ENCODE data around the gene OBSCN.

Gene OBSCN

GRCh38 chr1:228362141-228362883 is 154.5 kb downstream of the OBSCN start:
- no peak for DNase-seq

DNA sequence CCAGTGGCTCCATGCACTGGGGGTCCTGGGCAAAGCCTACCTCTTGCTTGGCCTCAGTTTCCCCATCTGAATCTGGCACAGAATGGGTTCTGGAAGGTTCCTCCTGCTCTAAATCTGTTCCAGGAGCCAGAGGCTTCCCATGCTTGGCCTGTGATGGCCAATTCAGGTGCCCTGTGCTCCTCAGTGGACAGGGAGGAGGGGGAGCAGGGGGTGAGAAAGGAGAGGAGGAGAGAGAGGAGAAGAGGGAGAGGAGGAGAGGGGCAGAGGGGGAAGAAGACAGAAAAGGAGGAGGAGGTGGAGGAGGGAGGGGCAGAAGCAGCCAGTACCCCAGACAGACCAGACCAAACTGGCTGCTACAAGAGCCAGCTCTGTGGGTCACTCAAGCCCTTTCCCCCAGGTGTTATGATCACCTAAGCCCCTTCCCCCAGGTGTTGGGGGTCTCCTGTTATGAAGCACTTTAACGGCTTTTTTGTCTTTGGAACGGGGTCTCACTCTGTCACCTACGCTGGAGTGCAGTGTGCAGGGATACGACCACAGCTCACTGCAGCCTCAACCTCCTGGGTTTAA is 155.1 kb downstream of the OBSCN start:
- no peak for DNase-seq

DNA sequence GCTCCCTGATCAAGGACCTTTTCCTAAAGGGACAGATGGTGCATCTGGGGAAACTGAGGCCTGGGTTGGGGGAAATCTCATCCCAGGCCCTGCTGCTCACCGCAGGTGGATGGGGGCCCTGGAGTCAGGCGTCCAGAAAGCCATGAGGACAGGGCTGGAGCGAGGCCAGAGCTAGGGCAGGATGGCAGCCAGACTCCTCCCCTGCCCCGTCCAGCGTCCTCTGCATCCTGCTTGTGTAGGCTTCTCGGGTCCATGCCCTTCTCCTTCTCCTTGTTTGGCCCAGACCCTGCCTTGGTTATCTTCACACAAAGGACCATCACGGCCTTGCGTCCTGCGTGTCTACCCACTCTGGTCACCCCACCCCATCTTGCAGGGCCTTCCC is 155.8 kb downstream of the OBSCN start:
- DNase-seq: no peak

DNA sequence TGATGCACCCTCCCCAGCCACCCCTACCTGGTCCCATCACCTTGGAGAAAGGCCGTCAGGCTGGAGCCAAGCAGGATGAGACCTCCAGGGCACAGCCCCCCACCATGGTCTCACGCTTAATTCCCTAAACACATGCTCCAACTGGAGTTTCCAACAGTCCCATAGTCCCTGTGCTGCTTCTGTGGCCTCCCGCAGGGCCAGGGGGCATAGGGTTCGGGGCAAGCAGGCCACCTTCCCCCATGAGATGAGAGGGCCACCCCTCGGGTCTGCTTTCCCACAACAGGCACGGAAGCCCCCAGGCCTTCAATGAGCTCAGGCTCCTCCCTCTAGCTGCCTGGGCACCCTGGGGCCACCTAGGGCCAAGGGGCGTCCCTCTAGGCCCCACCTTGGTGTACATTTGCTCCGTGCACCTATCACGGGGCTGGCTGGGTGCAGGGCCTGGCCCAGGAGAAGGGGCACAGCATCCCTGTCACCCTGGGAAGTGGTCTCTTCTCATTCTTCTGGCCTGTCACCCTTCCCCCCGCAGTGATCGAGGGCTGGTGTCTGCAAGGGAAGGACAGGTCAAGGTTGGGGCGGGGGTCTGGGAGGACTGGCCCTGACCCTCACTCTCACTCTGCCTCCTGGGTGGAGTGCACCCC is 156.3 kb downstream of the OBSCN start:
- DNase-seq: no peak

DNA sequence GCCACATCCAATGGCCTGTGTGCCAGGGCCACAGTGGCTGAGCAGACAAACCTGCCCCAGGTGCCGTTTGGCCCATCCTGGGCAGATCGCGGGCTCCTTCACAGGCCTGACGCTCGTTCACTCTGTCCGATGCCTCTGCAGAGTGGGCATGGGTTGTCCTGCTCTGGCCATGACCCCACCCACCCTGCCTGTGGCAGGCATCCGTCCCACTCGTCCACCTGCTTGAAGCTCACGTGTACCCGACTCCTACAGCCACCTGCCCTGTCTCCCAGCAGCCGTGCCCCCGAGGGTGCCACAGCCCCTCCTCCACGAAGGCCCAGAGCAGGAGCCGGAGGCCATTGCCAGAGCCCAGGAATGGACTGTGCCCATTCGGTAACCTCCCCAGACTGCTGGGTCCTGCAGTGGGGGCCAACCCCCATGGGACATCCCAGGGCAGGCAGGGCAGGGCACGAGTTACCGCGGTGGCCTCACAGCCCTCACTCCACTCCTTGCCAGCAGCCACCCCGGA is 156.9 kb downstream of the OBSCN start:
- no peak for DNase-seq

GRCh38 chr1:228365271-228366061 is 157.6 kb downstream of the OBSCN start:
- DNase-seq: no peak

- no peak for DNase-seq
These were observed 158.4 kb downstream of the OBSCN start for GRCh38 chr1:228366062-228366865.

GRCh38 chr1:228366866-228367741 is 159.3 kb downstream of the OBSCN start:
- no peak for DNase-seq

DNA sequence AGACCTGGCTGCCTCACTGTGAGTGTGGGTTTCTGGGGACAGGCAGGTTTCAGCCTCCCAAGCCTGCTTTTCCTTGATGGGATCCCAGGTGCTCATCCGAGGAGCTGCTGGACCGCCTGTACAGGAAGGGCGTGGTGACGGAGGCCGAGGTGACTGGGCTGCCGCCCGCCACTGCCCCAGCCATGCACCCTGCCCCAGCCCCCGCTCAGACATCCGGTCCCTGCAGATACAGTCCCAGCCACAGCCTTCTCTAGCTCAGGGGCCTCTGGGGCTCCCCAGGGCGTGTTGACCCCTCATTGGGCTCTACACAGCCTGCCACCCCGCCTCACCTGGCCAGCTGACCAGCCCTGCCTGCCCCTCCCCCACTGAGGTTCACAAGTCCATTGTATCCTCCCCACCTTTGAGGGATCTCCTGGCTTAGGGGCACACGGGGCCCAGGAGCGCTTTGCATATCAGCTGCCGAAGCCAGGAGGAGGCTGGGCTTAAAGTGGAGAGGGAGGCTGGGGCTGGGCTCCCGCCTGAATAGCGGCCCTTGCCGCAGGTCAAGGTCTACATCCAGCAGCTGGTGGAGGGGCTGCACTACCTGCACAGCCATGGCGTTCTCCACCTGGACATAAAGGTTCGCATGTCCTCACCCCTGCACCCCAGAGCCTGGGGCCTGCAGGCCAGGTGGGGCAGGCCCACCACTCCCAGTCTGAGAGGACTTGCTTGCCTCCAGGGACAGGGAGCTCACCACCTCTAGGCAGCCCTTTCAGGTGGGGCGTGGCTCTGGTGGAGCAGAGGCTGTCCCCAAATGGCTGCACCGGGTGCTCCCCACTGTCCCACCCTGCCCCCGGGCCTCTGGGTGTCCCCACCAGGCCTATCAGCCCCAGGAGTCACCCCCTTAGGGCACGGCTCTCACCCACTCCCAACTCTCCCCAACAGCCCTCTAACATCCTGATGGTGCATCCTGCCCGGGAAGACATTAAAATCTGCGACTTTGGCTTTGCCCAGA is 160.3 kb downstream of the OBSCN start:
- no peak for DNase-seq

DNA sequence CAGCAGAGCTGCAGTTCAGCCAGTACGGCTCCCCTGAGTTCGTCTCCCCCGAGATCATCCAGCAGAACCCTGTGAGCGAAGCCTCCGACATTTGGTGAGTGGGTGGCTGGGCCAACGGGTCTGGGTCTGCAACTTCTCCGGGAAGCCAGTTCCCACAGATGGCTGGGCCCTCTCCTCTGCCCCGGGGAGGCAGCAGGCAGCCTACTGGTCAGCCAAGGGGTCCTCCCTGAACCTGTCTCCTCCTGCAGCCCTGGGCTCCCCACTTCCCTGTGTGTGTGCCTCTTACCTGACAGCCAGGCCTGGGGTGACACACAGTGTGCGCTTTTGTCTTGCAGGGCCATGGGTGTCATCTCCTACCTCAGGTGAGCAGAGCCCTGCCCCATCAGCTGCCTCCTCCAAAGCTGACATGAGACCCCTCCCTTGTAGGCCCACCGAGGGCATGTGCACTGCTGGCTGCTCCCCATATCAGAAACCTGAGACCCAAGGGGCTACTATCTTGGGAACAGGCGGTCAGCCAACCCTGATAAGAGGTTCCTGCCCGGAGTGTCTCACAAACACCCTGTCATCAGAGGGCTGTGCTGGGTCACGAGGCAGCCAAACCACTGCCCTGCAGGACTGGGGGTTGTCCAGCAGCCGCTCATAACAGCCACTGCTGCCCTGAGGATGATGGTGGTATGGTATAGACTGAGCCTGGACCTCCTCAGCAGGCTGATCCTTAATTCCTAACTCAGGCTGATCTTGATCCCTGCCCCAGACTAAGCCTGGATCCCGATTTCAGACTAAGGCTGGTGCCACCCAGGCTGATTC is 161.2 kb downstream of the OBSCN start:
- no peak for DNase-seq

DNA sequence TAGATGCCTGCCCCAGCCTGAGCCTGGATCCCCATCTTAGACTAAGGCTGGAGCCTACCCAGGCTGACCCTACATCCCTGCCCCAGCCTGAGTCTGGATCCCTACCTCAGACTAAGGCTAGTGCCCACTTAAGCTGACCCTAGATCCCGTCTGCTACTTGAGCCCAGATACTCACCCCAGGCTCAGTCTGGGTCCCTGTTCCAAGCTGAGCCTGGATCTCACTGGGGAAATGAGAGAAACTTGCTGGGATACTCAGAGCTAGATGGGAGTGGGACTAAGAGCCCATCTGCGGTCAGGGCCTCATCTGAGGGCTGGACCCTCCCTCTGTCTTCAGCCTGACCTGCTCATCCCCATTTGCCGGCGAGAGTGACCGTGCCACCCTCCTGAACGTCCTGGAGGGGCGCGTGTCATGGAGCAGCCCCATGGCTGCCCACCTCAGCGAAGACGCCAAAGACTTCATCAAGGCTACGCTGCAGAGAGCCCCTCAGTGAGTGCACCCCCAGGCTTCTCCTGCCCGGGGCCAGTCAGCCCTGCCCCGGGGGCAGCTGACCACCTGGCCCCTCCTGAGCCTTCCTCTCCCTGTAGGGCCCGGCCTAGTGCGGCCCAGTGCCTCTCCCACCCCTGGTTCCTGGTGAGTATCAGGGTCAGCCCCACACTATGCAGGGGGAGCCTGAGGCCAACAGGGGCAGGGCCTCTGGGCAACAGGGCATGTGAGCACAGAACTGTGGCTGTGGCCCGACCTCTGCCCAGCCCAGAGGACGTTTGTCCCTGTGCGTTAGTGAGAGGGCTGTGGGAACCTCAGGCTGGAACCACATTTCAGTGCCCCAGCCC is 162.0 kb downstream of the OBSCN start:
- no peak for DNase-seq

GRCh38 chr1:228370439-228370940 is 162.6 kb downstream of the OBSCN start:
- DNase-seq: no peak

GRCh38 chr1:228370941-228371740 is 163.3 kb downstream of the OBSCN start:
- DNase-seq: no peak

DNA sequence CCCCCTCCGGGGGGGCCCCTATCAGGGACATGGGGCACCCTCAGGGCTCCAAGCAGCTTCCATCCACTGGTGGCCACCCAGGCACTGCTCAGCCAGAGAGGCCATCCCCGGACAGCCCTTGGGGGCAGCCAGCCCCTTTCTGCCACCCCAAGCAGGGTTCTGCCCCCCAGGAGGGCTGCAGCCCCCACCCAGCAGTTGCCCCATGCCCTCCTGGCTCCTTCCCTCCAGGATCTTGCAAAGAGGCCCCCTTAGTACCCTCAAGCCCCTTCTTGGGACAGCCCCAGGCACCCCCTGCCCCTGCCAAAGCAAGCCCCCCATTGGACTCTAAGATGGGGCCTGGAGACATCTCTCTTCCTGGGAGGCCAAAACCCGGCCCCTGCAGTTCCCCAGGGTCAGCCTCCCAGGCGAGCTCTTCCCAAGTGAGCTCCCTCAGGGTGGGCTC is 163.9 kb downstream of the OBSCN start:
- DNase-seq: no peak

DNA sequence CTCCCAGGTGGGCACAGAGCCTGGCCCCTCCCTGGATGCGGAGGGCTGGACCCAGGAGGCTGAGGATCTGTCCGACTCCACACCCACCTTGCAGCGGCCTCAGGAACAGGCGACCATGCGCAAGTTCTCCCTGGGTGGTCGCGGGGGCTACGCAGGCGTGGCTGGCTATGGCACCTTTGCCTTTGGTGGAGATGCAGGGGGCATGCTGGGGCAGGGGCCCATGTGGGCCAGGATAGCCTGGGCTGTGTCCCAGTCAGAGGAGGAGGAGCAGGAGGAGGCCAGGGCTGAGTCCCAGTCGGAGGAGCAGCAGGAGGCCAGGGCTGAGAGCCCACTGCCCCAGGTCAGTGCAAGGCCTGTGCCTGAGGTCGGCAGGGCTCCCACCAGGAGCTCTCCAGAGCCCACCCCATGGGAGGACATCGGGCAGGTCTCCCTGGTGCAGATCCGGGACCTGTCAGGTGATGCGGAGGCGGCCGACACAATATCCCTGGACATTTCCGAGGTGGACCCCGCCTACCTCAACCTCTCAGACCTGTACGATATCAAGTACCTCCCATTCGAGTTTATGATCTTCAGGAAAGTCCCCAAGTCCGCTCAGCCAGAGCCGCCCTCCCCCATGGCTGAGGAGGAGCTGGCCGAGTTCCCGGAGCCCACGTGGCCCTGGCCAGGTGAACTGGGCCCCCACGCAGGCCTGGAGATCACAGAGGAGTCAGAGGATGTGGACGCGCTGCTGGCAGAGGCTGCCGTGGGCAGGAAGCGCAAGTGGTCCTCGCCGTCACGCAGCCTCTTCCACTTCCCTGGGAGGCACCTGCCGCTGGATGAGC is 164.5 kb downstream of the OBSCN start:
- DNase-seq: no peak

- DNase-seq: no peak
These were observed 165.3 kb downstream of the OBSCN start for GRCh38 chr1:228373004-228373680.
